GM19372 (cell line): ENCODE results near the gene DNAJB9.

Experiments used
- ATAC-seq: cut with Tn5 transposase; IDR thresholded peaks from one replicate; pipeline ENCODE4 v1.9.1; 2021; ENCODE audit warnings: mild to moderate bottlenecking, low read depth, moderate library complexity; ENCODE audit not compliant: unreplicated experiment

DNAJB9 gene

DNA sequence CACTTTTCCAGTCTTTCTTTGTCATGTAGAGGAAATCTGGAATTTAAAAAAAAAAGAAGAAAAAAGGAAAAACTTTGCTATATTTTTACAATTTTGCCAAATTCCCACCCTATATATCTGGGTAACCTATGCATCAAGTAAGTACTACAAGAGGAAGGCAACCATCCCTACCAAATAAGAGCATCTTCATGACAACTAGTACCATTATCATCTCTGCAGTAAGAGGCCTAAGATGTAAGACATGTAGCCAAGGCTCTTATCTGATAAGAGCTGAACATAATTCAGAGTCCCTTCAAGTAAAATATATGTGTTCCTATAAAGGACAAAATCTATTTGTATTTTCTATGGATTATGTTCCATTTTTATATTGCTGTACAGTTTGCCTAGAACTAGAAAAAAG is 3.7 kb upstream of the DNAJB9 start:
- ATAC-seq, result no peak

GRCh38 chr7:108568801-108569380 is 783 bp upstream of the DNAJB9 start:
- ATAC-seq, result no peak

GRCh38 chr7:108570146-108570755 is 577 bp downstream of the DNAJB9 start:
- ATAC-seq, result peak; percentile 18

DNA sequence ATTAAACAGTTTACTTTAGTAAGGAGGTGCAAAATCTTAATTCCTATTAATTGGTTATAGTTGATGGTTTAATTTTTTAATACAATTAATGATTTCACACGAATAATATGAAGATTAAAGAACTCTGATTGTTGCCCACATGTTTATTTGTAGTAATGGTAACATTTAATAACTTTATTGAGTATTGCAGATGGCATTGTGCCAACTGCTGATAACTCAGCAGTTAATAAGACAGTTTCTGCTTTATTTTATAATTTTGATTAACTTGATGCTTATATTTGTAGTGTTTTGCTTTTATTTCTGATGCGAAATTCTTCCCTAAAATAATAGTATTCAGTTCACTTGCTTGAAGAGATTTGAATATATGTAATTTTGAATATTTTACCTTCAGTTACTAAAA is 2.8 kb downstream of the DNAJB9 start:
- ATAC-seq, result no peak

- no peak for ATAC-seq
Measured at GRCh38 chr7:108575156-108575555, 5.5 kb downstream of the DNAJB9 start.

DNA sequence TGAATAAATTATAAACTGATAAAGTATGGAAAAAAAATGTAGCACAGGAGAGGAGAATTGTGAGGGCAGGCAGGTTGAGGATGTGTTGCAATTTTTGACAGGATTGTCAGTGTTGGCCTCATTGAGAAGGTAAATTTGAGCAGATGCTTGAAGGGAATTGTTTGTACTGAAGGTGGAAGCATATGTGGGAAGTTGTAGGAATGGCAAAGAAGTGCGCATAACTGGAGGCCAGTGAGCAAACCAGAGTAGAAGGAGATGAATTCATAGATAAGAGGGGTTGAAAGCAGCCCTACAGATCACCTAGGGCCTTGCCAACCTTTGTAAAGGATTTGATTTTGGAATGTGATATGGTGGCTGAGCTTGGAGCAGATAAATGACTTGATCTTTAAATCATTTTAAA is 6.4 kb downstream of the DNAJB9 start:
- ATAC-seq, result no peak

- no peak for ATAC-seq
Measured at GRCh38 chr7:108578937-108579336, 9.3 kb downstream of the DNAJB9 start.

GRCh38 chr7:108580298-108580697 is 10.6 kb downstream of the DNAJB9 start:
- ATAC-seq, result no peak

DNA sequence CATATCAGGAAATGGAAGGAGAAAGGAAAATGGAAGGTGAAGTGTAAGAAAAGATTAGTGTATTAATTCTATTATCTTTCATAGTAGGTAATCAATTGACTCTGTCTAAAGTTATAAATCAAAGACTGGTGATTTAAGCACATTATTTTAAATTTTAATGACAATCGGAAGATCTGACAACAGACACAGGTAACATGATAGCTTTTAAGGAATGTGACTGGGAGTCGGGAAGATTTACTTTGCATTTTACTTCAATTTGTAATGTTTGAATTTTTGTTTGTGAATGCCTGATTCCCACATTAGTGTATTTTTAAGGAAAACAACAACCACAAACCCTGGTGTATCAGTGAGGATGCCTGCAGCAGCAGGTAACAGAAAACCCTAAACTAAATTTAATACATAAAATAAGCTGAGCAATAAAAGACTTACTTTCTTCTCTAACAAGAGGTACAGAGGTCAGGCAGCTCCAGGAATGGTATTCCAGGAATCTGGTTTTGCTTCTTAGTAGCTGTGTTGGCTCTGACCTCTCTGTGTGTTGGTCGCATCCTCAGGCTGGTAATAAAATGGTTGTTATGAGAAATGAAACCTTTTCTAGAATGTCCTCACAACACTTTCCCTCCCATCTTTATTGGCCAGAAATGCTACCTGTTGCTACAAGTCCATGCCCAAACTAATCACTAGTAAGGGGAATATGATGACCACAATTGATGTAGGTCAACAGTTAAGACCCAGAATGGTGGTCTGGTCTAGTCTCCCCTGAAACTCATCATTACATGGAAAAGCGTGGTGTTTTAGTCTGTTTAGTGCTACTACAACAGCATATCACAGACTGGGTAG is 12.2 kb downstream of the DNAJB9 start:
- no peak for ATAC-seq

DNA sequence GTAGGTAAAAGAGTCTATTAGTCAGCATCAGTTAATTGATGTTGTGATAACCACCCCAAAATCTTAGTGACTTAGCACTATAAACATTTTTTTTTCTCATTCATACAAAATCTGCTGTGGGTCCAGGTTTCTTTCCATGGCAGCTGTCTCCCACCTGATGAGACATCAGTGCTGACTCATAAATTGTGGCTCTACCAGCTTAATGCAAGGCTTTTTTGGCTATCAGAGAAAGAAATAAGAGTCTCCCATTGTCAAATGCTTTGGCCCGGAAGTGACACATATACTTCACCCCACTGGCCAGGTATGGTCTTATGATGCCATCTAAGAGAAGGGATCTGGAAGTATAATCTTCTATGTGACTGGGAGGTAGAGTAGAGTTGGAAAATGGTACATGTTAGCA is 14.5 kb downstream of the DNAJB9 start:
- no peak for ATAC-seq

DNA sequence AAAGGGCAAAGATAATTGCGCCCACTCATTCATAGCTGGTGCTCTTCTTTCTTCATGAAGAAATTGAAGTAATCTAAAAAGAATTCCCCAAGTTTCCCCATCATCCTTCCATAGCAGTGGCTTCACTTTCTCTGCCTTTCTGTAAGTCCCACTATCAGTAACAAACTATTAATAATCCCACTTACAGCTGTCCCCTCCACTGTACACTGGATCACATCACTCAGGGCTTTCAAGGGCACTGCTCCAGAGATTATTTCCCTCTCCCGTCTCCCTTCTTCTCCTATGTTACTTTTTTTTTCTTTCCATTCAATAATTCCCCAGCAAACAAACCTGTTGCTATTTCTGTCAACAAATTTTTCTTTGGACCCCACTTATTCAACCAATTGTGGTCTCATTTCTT is 16.2 kb downstream of the DNAJB9 start:
- no peak for ATAC-seq

DNA sequence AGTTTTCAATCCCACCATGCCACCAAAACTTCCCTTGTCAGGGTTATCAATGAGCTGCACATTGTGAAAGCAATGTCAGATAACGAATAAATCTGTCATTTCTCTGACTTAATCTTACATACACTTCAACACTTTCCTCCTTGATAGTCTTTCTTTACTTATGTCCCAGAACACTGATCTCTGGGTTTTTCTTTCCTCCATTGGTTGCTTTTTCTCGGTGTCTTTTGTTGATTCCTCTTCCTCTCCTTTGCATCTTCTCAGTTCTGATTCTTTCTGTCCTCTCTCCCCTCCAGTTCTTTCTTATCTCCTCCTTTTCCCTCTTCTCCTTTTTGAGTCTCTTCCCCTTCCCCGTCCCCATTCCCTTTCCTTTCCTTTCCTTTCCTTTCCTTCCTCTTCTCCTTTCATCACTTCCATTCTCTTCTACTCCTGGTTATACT is 16.6 kb downstream of the DNAJB9 start:
- no peak for ATAC-seq

DNA sequence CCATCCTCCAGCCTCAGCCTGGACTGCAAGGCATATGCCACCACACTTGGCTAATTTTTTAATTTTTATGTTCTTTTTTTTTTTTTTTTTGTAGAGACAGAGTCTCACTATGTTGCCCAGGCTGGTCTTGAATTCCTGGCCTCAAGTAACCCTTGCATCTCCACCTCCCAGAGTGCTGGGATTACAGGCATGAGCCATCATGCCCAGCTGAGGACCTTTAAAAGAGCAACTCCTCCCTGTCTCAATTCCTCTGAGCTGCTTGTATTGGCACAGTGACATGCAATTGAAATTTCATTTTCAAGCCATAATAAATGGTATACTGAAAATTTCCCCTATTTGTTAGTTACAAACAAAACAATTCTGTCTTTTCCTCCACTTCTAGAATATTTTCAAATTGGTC is 19.5 kb downstream of the DNAJB9 start:
- ATAC-seq, result no peak

DNA sequence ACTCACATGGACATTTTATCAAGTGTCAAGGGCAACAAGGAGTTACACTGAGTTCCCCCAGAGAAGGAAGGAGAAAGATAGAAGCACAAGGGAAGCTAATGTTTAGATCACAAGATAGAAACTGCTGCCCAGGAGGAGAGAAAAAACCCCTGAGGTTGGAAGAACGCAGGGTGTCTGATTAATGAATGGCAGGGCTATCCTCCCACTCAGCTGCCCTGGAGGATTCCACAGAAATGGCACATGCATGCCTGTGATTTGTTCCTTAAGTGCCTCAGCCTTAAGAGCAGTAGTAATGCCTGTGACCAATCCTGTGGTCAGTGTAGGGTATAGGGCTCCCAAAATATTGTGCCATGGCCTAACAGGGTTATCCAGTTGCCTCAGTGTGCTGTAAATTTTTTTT is 20.2 kb downstream of the DNAJB9 start:
- no peak for ATAC-seq

DNA sequence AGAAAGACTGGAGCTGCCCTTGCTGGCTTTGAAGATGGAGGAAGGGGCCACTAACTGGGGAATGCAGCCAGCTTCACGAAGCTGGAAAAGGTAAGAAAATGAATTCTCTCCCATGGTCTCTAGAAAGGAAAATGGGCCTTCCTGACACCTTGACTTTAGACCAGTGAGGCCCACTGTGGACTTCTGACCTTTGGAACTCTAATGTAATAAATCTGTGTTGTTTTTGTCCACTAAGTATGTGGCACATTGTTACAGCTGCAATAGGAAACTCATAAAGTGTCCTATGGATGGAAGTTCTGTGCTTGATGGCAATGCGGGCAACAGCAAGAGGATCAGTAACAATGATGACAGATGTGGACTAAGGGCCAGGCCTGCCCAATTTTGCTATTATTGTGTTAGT is 20.9 kb downstream of the DNAJB9 start:
- no peak for ATAC-seq

DNA sequence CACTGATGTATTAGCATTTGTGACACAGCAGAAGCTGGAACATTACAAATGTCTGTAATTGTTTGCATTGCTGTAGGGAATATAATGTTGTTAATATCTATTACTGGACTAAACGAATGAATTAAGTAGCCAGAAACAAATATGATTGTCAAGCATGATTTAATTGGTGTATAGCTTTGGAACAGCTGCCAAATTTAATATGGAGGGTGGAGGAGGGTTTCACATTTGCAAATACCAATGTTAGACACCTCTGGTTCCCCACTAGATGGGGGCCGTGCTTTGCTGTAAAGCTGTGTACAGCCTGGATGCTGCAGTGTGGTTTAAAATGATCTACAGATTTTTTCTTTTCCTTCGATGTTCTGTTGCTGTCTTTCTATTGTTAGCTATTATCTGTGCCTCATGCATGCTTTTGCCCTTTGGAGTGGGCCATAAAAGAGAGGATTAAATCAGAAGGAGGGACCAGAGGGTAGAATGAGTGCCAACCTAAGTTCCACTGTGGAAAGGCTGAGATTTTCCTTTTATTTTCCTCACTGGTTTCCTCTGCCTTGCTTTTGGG is 23.1 kb downstream of the DNAJB9 start:
- ATAC-seq, result no peak

DNA sequence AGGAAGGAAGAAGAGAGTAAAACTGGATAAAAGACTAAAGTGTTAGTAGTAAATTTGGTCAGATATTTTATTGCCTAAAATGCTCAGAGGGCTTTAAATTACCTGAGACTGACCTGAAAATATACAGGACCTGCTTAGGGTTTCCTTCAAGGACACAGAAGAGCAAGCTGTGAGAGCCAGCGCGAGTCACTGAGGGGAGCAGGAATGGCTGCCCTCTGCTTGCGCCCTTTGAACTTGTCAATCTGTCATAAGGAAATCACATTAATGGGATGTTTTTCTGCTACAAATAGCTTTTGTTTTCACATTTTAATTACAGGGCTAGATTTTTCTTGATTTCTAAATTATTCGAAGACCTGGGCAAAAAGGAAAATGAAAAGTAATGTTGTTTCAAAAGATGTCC is 26.9 kb downstream of the DNAJB9 start:
- no peak for ATAC-seq

- ATAC-seq, result no peak
Measured at GRCh38 chr7:108598153-108598552, 28.5 kb downstream of the DNAJB9 start.

GRCh38 chr7:108598914-108599580 is 29.4 kb downstream of the DNAJB9 start:
- no peak for ATAC-seq

DNA sequence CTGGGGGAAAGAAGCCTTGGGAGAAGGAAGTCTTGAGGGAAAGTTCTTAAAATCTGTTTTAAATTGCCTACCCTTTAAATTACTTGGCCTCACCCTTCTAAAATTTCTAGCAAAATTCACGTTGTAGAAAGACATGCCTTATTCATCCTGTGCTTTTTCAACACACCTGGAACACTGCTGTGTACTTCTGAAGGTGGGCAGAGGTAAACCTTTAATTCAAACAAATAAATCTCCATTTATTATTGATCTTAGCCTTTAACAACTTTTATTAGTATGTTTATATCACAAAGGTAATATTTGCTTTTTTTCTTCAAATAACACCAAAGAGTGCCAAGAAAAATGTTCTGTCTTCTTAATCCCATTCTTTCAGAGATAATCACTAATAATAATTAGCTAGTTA is 30.7 kb downstream of the DNAJB9 start:
- no peak for ATAC-seq
